DOHH2 (cell line): ENCODE results near the gene AP4B1.

Experiments
- H3F3A ChIP-seq: fragments of 200-600 bp; sonication (generic), shearing (Covaris generic); 2 replicates; pipeline ENCODE4 v1.6.0; 2016; ENCODE audit warnings: antibody characterized with exemption, mild to moderate bottlenecking; ENCODE audit not compliant: control insufficient read depth, insufficient read depth
- H3K27ac ChIP-seq: fragments of 200-600 bp; sonication (generic); 2 replicates; pipeline ENCODE4 v1.5.1; 2014; ENCODE audit warnings: low read depth, mild to moderate bottlenecking, low read length, moderate library complexity
- H3K27me3 ChIP-seq: fragments of 200-600 bp; sonication (generic); 2 replicates; pipeline ENCODE4 v1.6.1; 2014; ENCODE audit warnings: mild to moderate bottlenecking, low read length, mixed read lengths; ENCODE audit not compliant: control insufficient read depth
- H3K36me3 ChIP-seq: fragments of 200-600 bp; sonication (generic); 2 replicates; pipeline ENCODE4 v1.6.1; 2014; ENCODE audit warnings: mild to moderate bottlenecking, low read length, moderate library complexity, mixed read lengths; ENCODE audit not compliant: control insufficient read depth
- H3K4me1 ChIP-seq: fragments of 200-600 bp; sonication (generic); 2 replicates; pipeline ENCODE4 v1.6.1; 2014; ENCODE audit warnings: mild to moderate bottlenecking, low read length, mixed read lengths; ENCODE audit not compliant: control insufficient read depth
- H3K4me2 ChIP-seq: fragments of 200-600 bp; sonication (generic); 2 replicates; pipeline ENCODE4 v1.6.0; 2014; ENCODE audit warnings: mild to moderate bottlenecking, low read length, moderate library complexity
- H3K4me3 ChIP-seq: fragments of 200-600 bp; sonication (generic); 2 replicates; pipeline ENCODE4 v1.5.1; 2014; ENCODE audit warnings: mild to moderate bottlenecking, low read length, mixed read lengths
- H3K79me2 ChIP-seq: fragments of 200-600 bp; sonication (generic); 2 replicates; pipeline ENCODE4 v1.6.1; 2014; ENCODE audit warnings: mild to moderate bottlenecking, low read length, mixed read lengths; ENCODE audit not compliant: control insufficient read depth
- H3K9me2 ChIP-seq: fragments of 200-600 bp; sonication (generic); replicated peaks from 2 replicates; pipeline ENCODE4 v1.6.1; 2014; ENCODE audit warnings: mild to moderate bottlenecking, low read length, mixed read lengths; ENCODE audit not compliant: control insufficient read depth
- H3K9me3 ChIP-seq: fragments of 200-600 bp; sonication (generic); 2 replicates; pipeline ENCODE4 v1.6.1; 2014; ENCODE audit warnings: antibody characterized with exemption, low read length, mixed read lengths; ENCODE audit not compliant: control insufficient read depth, insufficient read depth
- H4K20me1 ChIP-seq: fragments of 200-600 bp; sonication (generic); 2 replicates; pipeline ENCODE4 v1.6.0; 2014; ENCODE audit warnings: low read depth, mild to moderate bottlenecking, antibody characterized with exemption, low read length, moderate library complexity; ENCODE audit not compliant: control insufficient read depth, insufficient read depth
- CTCF ChIP-seq: fragments of 200-600 bp; sonication (generic); IDR thresholded peaks from one replicate; pipeline ENCODE4 v1.5.1; 2014; ENCODE audit warnings: antibody characterized with exemption, mild to moderate bottlenecking, low read depth, low read length; ENCODE audit not compliant: poor library complexity, severe bottlenecking
- EZH2phosphoT487 ChIP-seq: fragments of 200-600 bp; sonication (generic); IDR thresholded peaks from 2 replicates; pipeline ENCODE4 v1.6.1; 2017; ENCODE audit warnings: borderline replicate concordance, mild to moderate bottlenecking, antibody characterized with exemption, low read length, moderate library complexity, mixed read lengths

The AP4B1 gene

GRCh38 chr1:113870778-113871177 is 33.8 kb downstream of the AP4B1 start:
- Histone ChIP-seq H3K9me2 (no peaks in the 10 kb centered on the region), H3K79me2 (peaks cover 56% of the 10 kb centered on the region), H3K4me3 (peak overlapping the region; percentile 82), H3K36me3 (peaks cover 17% of the 10 kb centered on the region), H3K27ac (peak overlapping the region; percentile 92), H3K27me3 (no peaks in the 10 kb centered on the region), H3K9me3 (no peaks in the 10 kb centered on the region), H3F3A (peaks cover 21% of the 10 kb centered on the region), H4K20me1 (no peaks in the 10 kb centered on the region), H3K4me2 (peak overlapping the region; percentile 82), H3K4me1 (peaks cover 68% of the 10 kb centered on the region)
- TF ChIP-seq EZH2phosphoT487: no peak
- TF ChIP-seq CTCF: no peak

- Histone ChIP-seq H3K9me2 (no peaks in the 10 kb centered on the region), H3K4me1 (peaks cover 51% of the 10 kb centered on the region), H3F3A (peaks cover 13% of the 10 kb centered on the region), H3K79me2 (peaks cover 72% of the 10 kb centered on the region), H3K4me2 (peak overlapping the region; percentile 82; the same call in 1 of the 2 replicates), H3K27ac (no peak overlapping the region), H3K36me3 (peaks cover 27% of the 10 kb centered on the region), H3K9me3 (no peaks in the 10 kb centered on the region), H4K20me1 (no peaks in the 10 kb centered on the region), H3K4me3 (no peak overlapping the region), H3K27me3 (no peaks in the 10 kb centered on the region)
- no peak for TF ChIP-seq EZH2phosphoT487
- TF ChIP-seq CTCF: no peak
Observed at GRCh38 chr1:113868387-113869083, 36.1 kb downstream of the AP4B1 start.

- no peaks in the 10 kb centered on the region for H3K9me3 ChIP-seq
- H3K4me1 ChIP-seq: peaks cover 63% of the 10 kb centered on the region
- no peak overlapping the region; the same call in 1 of the 2 replicates for H3K4me2 ChIP-seq
- H3K27ac ChIP-seq: no peak overlapping the region
- no peaks in the 10 kb centered on the region for H3K27me3 ChIP-seq
- H3K79me2 ChIP-seq: peaks cover 61% of the 10 kb centered on the region
- H4K20me1 ChIP-seq: no peaks in the 10 kb centered on the region
- no peaks in the 10 kb centered on the region for H3K9me2 ChIP-seq
- H3K36me3 ChIP-seq: peaks cover 47% of the 10 kb centered on the region
- peaks cover 17% of the 10 kb centered on the region for H3F3A ChIP-seq
- no peak overlapping the region for H3K4me3 ChIP-seq
- no peak for TF ChIP-seq EZH2phosphoT487
- TF ChIP-seq CTCF: no peak
Observed at GRCh38 chr1:113861641-113862040, 43.0 kb downstream of the AP4B1 start.
